NK-92 (cell line): ENCODE measurements around the gene PRR20G.

ENCODE experiments used
- DNase-seq: peaks from one replicate; lab custom pipeline; 2025; ENCODE audit not compliant: unreplicated experiment; lab: John Stamatoyannopoulos, UW

PRR20G gene

GRCh38 chr3:127264794-127265514 lies 22.9 kb downstream of the PRR20G start:
- DNase-seq = no peak

GRCh38 chr3:127264292-127264691 lies 23.6 kb downstream of the PRR20G start:
- no peak for DNase-seq

- DNase-seq = no peak
Observed at GRCh38 chr3:127263586-127264231, 24.1 kb downstream of the PRR20G start.

- DNase-seq = no peak
Observed at GRCh38 chr3:127263037-127263436, 24.8 kb downstream of the PRR20G start.

GRCh38 chr3:127262533-127262932 lies 25.3 kb downstream of the PRR20G start:
- no peak for DNase-seq

GRCh38 chr3:127261925-127262324 lies 25.9 kb downstream of the PRR20G start:
- no peak for DNase-seq

- DNase-seq = no peak
Observed at GRCh38 chr3:127260826-127261555, 26.9 kb downstream of the PRR20G start.

GRCh38 chr3:127260416-127260815 lies 27.4 kb downstream of the PRR20G start:
- DNase-seq = no peak

- no peak for DNase-seq
Observed at GRCh38 chr3:127259882-127260281, 28.0 kb downstream of the PRR20G start.

GRCh38 chr3:127258733-127259132 lies 29.1 kb downstream of the PRR20G start:
- no peak for DNase-seq

- no peak for DNase-seq
Observed at GRCh38 chr3:127257351-127257750, 30.5 kb downstream of the PRR20G start.

GRCh38 chr3:127256733-127257271 lies 31.0 kb downstream of the PRR20G start:
- no peak for DNase-seq

- no peak for DNase-seq
Observed at GRCh38 chr3:127256138-127256537, 31.7 kb downstream of the PRR20G start.

- DNase-seq = no peak
Observed at GRCh38 chr3:127255516-127255915, 32.3 kb downstream of the PRR20G start.

- no peak for DNase-seq
Observed at GRCh38 chr3:127254730-127255129, 33.1 kb downstream of the PRR20G start.

- DNase-seq = no peak
Observed at GRCh38 chr3:127254033-127254644, 33.7 kb downstream of the PRR20G start.

GRCh38 chr3:127253491-127253890 lies 34.4 kb downstream of the PRR20G start:
- DNase-seq = no peak

- no peak for DNase-seq
Observed at GRCh38 chr3:127252446-127252845, 35.4 kb downstream of the PRR20G start.

- no peak for DNase-seq
Observed at GRCh38 chr3:127250032-127250431, 37.8 kb downstream of the PRR20G start.

- no peak for DNase-seq
Observed at GRCh38 chr3:127247292-127247691, 40.6 kb downstream of the PRR20G start.

GRCh38 chr3:127238602-127239001 lies 49.2 kb downstream of the PRR20G start:
- no peak for DNase-seq
